Gastroesophageal sphincter (tissue), 4 donors: ENCODE measurements around the gene SERPINA12. TPM values are rescaled to one million over a fixed set of nuclear protein-coding genes. Genes with fewer than 3 reads are reported as not detected.

Source experiments
- ATAC-seq: fragments of 150-250 bp; one replicate; pipeline ENCODE4 v1.9.1; 2016; ENCODE audit warnings: mild to moderate bottlenecking, moderate library complexity
- H3K27ac ChIP-seq, 4 donors: fragments of 200-600 bp; sonication (generic) in 3 of 4; 1 replicate in 3 of 4; 2 replicates in 1 of 4; pipeline ENCODE4 v1.5.1; 2016 to 2019
- H3K27me3 ChIP-seq: fragments of 200-600 bp; sonication (generic); one replicate; pipeline ENCODE4 v1.5.1; 2019
- H3K36me3 ChIP-seq, 2 donors: fragments of 200-600 bp; sonication (generic); one replicate each; pipeline ENCODE4 v1.5.1; 2019; ENCODE audit warnings: control low read depth in 1 of 2
- H3K4me1 ChIP-seq, 3 donors: fragments of 200-600 bp; sonication (generic); 1 replicate in 2 of 3; 2 replicates in 1 of 3; pipeline ENCODE4 v1.5.1; 2016 to 2019; ENCODE audit warnings: control low read depth in 2 of 3
- H3K4me3 ChIP-seq, 2 donors: fragments of 200-600 bp; sonication (generic); one replicate each; pipeline ENCODE4 v1.5.1; 2019; ENCODE audit warnings: mild to moderate bottlenecking in 1 of 2, moderate library complexity in 1 of 2
- H3K9me3 ChIP-seq, 3 donors: fragments of 200-600 bp; sonication (generic); one replicate each; pipeline ENCODE4 v1.5.1; 2017 to 2019; ENCODE audit warnings: control low read depth in 2 of 3
- EP300 ChIP-seq: sonication (generic); formaldehyde crosslinking; IDR thresholded peaks from one replicate; pipeline ENCODE4 v1.6.1; 2017; ENCODE audit warnings: antibody characterized with exemption, mild to moderate bottlenecking
- POLR2A ChIP-seq, 2 donors: fragments of 450-650 bp; IDR thresholded peaks; one replicate each; pipeline ENCODE4 v1.6.1; 2017; ENCODE audit warnings: antibody characterized with exemption in 2 of 2, mild to moderate bottlenecking in 2 of 2, moderate library complexity in 1 of 2
- POLR2AphosphoS5 ChIP-seq: sonication (generic); formaldehyde crosslinking; IDR thresholded peaks from one replicate; pipeline ENCODE4 v1.6.1; 2017; ENCODE audit warnings: antibody characterized with exemption
- WGBS, 2 donors: methylation state at CpG; one replicate each; pipeline ENCODE4 v1.1.5; 2018; ENCODE audit warnings: low coverage in 1 of 2; 5-methylcytosine and 5-hydroxymethylcytosine counted together
- total RNA-seq, 4 donors: library from RNA; depleted of rRNA; stranded (reverse); fragments of >200 nt; gene quantifications; one replicate each; pipeline ENCODE4 v1.1.0, GENCODE V29; 2016
- TF ChIP-seq, protein P1 (sequence below), 4 experiments: fragments of 200-600 bp in 2 of 4; fragments of 450-650 bp in 2 of 4; sonication (generic) in 1 of 4; IDR thresholded peaks; one replicate each; pipeline ENCODE4 v1.5.1; 2017 to 2019; ENCODE audit warnings: antibody characterized with exemption in 4 of 4, mild to moderate bottlenecking in 2 of 4, moderate library complexity in 2 of 4

Gene SERPINA12
- total RNA-seq, 4 donors from 2014 or later = not detected

DNA sequence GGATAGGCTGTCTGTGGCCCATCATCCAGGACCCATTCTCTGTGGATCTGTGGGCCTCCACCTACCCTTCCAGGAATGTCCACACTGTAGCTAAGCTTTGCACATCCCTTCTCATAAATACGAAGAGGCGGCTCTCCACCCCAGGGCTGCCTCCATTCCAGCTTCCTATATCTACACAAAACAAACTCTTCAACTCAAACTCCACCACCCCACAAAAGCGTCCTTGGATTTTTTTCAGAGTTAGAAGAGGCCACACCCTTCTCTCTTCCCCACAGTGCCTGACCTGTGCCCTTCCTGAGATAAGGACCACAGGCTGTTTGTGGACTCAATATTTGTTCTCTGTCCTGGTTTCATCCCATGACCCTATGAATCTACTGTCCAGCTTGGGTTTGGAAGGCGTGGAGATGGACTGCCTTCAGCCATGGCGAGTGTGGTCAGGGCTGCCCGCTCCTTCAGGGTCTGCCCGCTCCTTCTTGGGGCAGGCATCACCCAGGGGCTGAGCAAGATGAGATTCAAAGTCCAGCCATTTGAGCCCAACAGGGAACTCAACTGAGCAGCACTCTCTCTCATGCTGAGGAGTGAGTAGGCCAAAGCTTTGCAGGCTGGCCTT lies 13.0 kb upstream of the SERPINA12 start:
- TF ChIP-seq, protein P1, sequence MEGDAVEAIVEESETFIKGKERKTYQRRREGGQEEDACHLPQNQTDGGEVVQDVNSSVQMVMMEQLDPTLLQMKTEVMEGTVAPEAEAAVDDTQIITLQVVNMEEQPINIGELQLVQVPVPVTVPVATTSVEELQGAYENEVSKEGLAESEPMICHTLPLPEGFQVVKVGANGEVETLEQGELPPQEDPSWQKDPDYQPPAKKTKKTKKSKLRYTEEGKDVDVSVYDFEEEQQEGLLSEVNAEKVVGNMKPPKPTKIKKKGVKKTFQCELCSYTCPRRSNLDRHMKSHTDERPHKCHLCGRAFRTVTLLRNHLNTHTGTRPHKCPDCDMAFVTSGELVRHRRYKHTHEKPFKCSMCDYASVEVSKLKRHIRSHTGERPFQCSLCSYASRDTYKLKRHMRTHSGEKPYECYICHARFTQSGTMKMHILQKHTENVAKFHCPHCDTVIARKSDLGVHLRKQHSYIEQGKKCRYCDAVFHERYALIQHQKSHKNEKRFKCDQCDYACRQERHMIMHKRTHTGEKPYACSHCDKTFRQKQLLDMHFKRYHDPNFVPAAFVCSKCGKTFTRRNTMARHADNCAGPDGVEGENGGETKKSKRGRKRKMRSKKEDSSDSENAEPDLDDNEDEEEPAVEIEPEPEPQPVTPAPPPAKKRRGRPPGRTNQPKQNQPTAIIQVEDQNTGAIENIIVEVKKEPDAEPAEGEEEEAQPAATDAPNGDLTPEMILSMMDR (IDR thresholded peaks at IDR 0.05) = no peak
- TF ChIP-seq POLR2AphosphoS5 = no peak
- no peak for TF ChIP-seq EP300
- TF ChIP-seq POLR2A (IDR thresholded peaks at IDR 0.05) = no peak
- H3K9me3 ChIP-seq = peaks cover 0 to 15% (median 0%) of the 10 kb centered on the region in 3 donors
- H3K36me3 ChIP-seq = no peaks in the 10 kb centered on the region
- H3K27me3 ChIP-seq = peaks cover 21% of the 10 kb centered on the region
- H3K4me1 ChIP-seq = no peaks in the 10 kb centered on the region
- H3K27ac ChIP-seq = no peak overlapping the region
- ATAC-seq = no peak
- no peak overlapping the region for H3K4me3 ChIP-seq
- 80 to 90% methylated on average over 2 to 3 of the region's 7 CpGs for WGBS, 2 donors

DNA sequence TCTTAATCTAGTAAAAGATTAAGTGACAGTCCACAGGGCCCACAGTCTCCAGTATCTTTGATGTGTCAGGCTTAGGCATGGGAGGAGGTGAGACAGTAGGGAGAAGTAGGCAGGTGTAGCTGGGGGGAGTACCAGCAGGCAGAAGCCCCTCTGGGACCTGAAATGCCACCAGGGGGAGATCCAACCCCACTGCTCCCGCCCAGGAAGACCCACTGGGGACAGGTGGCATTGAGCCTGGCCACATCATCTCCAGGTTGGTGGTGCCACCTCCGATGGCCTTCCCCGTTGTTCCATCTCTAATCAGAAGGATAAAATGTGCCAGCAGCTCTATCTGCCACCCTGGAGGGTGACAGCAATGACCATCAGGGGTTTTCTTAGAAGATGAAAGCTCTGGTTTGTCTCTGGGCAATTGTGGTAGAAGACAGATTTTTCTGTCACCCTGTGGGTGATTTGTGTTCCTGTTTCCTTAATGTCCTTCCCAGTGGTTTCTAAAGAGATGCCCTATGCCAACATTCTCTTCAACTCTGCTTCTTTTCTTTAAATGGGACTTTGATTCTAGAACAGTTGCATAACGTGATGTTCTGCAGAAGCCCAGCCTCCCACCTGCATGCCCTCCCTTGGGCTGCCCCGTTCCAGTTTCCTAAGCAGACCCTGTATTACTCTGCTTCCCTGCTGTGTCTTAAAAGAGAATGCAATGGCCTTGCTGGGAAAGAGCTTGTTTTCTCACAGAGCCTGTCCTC lies 12.3 kb upstream of the SERPINA12 start:
- Histone ChIP-seq H3K9me3 (peaks cover 0 to 10% (median 0%) of the 10 kb centered on the region in 3 donors), H3K27me3 (peaks cover 24% of the 10 kb centered on the region), H3K4me3 (no peak overlapping the region), H3K4me1 (no peaks in the 10 kb centered on the region), H3K27ac (no peak overlapping the region), H3K36me3 (no peaks in the 10 kb centered on the region)
- 46 to 50% methylated on average over 1 to 2 of the region's 5 CpGs for WGBS, 2 donors
- no peak for TF ChIP-seq POLR2A (IDR thresholded peaks at IDR 0.05)
- TF ChIP-seq, protein P1 (IDR thresholded peaks at IDR 0.05) = no peak
- no peak for TF ChIP-seq EP300
- no peak for TF ChIP-seq POLR2AphosphoS5
- no peak for ATAC-seq

DNA sequence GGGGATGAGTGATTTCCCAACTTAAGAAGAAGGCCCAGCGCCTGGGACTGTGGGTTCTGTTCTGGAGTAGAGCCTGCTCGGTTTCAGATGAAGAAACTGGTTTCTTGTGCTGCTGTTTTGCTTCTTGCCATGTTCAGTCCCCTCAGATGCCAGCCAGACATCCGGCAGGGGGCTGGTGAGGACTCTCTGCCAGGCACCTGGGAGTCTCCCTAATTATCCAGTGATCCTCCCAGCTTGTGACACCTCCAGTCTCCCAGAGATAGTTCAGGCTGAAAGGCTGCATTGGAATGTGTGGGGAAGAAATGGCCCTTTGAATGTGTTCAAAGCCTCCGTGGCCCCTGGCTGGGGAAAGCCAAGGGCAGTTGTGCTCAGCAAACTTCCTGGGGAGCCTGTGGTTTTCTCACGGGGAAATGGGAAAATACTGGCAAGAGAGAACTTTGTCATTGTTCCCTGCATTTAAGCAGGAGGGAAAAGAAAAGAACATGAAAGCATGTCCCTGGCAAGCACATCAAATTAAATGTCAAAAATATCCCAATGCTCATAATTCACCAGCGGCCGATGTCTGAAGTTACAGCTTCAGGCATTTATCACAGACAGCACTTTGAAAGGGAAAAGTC lies 8.5 kb upstream of the SERPINA12 start:
- Histone ChIP-seq H3K9me3 (no peaks in the 10 kb centered on the region), H3K4me3 (no peak overlapping the region), H3K27ac (no peak overlapping the region), H3K4me1 (no peaks in the 10 kb centered on the region), H3K27me3 (peaks cover 28% of the 10 kb centered on the region), H3K36me3 (no peaks in the 10 kb centered on the region)
- TF ChIP-seq POLR2AphosphoS5 = no peak
- TF ChIP-seq, protein P1 (IDR thresholded peaks at IDR 0.05) = no peak
- TF ChIP-seq POLR2A (IDR thresholded peaks at IDR 0.05) = no peak
- no peak for TF ChIP-seq EP300
- 41 to 43% methylated on average over 4 to 6 of the region's 7 CpGs for WGBS, 2 donors
- ATAC-seq = no peak

DNA sequence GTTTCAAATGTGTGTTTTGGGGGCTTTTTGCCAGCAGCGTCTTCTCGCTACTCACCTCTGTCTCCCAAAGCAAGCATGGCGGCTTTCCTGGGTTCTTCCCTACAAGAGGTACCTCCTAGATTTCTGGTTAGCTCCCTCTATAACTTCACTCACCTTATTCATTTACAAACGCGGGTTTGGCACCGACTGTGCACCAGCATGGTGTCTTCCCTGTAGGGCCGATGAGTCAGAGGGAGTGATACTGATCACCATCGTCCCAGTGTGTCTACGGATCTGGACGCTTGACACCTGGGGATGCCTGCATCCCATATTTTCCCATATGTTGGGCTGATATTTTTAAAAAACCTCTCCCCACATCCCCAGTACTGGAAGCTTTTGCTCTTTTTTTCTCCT lies 8.0 kb upstream of the SERPINA12 start:
- ATAC-seq = no peak
- Histone ChIP-seq H3K4me3 (no peak overlapping the region), H3K4me1 (no peaks in the 10 kb centered on the region), H3K9me3 (no peaks in the 10 kb centered on the region), H3K27ac (no peak overlapping the region), H3K36me3 (no peaks in the 10 kb centered on the region), H3K27me3 (peaks cover 28% of the 10 kb centered on the region)
- TF ChIP-seq POLR2AphosphoS5 (no peak), EP300 (no peak), POLR2A (IDR thresholded peaks at IDR 0.05) (no peak)
- TF ChIP-seq, protein P1 (IDR thresholded peaks at IDR 0.05) = no peak
- 49 to 68% methylated on average over 10 of the region's 10 CpGs for WGBS, 2 donors
